HG02884 (cell line): ENCODE results near the gene CSF3.

Experiments
- ATAC-seq: cut with Tn5 transposase; IDR thresholded peaks from one replicate; pipeline ENCODE4 v1.9.1; 2021; ENCODE audit warnings: mild to moderate bottlenecking, moderate library complexity; ENCODE audit not compliant: unreplicated experiment

CSF3 gene

DNA sequence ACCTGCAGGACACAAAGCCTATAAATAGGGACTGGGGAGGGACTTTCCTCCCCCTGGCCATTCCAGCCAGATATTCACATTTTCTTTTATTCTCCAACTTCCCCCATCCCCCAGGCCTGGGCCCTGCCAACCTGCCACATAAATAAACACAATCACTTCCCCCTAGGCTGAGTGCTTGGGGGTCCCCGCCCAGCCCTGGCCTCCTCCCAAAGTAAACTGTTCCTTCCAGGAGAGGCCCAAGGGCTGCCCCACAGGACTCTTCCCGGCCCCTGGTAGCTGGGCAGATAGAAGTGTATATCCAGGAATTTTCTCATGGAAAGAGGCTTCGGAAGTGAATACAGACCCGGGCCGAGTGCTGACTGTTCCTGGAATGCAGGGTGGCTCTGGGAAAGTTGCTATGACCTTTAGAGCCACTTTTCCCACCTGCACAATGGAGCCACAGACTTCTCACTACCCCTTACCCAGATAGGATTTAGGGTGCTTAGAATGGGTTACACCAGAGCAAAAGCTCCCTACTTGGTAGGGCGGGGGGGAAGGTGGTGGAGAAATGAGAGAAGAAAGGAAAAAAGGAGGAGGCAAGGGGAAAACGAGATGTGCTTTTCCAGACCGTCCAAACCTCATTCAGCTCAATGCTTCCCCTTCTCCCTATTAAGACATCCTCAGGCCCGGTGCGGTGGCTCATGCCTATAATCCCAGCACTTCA, 8.5 kb downstream of the CSF3 start:
- no peak for ATAC-seq

DNA sequence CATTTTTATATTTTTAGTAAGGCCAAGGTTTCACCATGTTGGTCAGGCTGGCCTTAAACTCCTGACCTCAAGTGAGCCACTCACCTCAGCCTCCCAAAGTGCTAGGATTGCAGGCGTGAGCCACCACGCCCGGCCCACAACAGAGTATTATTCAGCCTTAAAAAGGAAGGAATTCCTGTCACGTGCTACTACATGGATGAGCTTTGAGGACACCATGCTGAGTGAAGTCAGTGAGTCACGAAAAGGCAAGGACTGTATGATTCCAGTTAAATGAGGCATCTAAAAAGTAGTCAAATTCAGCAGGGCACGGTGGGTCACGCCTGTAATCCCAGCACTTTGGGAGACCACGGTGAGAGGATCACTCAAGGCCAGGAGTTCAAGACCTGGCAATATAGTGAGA, 9.7 kb downstream of the CSF3 start:
- no peak for ATAC-seq

DNA sequence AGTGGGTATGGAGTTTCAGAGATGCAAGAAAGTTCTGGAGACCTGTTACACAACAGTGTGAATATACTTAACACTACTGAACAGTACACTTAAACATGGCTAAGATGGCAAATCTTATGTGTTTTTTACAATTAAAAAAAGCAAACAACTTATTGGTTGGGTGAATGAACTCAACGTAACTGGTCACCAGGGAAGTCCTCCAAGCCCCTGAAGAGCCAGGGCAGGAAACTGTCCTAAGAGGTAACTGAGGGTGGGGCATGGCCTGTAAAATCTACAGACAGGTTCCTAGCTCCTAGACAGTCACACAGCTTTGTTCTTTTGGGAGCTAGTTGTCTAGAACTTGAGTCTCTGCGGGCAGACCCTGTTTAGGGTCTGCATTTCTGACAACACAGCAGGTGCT, 10.3 kb downstream of the CSF3 start:
- no peak for ATAC-seq

DNA sequence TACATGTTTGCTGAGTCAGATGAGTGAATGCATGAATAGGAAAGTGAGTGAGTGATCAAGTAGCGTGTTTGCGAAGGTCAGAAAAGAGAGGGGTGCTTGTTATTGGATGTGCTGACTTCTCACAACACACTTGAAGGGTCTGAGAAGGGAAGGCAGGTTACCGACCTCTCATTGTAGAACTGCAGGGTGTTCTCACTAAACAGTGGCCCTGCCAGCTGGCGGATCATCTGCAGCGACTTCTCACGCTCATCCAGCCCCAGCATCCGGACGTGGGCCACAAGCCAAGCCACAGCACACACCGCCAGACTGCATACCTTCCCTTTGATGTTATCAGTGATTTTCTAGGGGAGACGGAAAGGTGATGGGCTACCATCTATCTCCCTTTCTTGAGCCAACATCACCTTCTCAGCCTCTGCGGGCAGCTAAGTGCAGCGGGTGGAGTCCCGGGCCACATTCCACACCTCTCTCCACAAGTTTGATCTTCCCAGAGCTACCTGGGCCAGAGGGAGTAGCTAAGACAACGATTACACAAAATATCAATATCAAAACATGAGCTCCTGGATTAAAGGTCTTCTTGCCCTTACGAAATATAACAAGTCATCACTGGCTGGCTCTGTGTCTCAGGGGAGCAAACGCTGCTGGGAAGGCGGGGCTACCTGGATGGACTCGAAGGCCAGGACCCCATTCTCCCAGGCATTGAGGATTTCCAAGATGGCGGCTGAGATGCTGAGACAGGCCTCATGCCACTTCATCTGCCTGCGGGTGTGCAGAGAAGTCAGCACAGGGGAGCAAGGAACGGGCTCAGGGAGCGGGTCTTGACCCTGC, 11.0 kb downstream of the CSF3 start:
- ATAC-seq = no peak

DNA sequence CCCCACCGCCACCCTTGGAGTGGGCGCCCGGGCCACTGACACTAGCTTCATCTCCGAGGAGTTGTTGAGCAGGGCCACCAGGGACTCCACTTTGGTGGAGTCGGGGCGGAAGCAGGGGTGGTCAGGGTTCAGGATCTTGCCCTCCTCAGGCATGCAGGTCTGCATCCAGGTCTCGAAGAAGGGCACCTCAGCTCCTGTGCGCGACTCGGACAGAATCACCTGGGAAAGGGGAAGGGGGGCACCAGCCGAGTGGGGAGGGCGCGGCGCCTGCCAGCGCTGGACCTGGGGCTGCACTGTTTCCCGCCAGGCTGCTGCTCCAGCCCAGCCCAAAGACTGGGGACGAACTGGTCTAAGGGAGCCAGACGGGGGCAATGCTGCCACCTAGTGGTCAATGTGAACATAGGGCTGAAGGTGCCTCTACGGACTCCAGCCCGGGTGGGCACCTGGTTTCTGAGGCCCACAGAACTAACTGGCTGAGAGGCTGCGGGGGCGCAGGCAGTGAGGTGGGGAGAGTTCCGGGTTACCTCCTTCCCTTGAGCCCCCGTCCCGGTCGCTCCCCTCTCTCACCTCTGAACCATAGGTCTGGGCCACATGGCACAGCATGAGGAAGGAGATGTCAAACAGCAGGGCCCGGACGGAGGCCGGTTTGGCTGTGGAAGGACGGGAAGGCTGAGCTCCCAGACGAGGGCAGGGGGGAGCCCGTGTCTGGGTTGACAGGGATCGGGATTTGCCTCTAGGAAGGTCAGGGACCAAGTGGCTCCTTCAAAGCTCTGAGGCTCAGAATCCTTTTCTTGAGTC, 11.8 kb downstream of the CSF3 start:
- no peak for ATAC-seq

DNA sequence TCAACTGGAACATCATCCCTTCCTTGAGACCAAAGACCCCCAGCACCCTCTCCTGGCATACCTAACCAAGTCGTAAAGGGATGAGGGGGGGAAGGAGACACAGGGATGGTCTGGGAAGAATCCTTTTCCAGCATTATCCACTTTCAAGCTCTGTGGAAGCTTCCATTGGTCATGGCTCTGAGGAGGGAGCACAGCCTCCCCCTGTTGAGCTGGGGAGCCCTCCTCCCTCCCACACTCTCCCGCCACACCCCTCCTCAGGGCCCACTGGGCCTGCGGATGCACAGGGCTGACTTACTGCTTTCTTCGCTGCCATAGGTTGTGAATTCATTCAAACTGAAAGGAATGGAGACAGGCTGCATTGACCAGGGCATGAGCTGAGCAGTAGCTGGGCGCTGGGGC, 12.4 kb downstream of the CSF3 start:
- no peak for ATAC-seq

DNA sequence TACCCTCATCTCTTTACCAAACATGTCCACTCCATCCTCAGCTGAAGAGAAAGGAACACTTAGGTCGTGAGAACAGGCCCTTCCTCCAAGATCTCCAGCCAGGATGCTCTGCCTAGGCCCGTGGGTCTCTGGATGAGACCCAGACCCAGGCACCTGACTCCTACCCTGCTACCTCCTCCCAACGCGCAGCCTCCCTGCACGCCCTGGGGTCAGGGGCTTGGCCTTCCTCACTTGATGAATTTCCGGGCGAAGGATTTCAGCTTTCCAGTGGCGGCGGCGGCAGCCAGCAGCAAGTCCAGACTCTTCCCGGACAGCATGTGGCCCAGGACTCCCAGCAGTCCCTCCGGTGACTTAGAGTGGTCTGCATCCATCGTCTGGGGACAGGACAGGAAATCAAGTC, 13.4 kb downstream of the CSF3 start:
- ATAC-seq = no peak

DNA sequence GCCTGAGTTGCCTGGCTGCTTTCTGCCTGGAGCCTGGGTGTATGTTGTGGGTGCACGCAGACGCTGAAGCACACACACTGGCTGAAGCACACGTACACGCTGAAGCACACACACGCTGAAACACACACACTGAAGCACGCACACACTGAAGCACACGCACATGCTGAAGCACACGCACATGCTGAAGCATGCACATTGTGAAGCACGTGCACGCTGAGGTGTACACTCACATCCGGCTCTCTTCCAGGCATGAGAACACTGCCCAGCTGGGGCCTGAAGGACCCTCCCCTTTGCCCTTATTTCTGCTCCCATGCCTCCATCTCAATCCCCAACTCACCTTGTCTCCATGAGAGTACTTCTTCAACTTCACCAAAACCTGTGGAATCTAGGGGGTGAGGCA, 16.5 kb downstream of the CSF3 start:
- no peak for ATAC-seq

DNA sequence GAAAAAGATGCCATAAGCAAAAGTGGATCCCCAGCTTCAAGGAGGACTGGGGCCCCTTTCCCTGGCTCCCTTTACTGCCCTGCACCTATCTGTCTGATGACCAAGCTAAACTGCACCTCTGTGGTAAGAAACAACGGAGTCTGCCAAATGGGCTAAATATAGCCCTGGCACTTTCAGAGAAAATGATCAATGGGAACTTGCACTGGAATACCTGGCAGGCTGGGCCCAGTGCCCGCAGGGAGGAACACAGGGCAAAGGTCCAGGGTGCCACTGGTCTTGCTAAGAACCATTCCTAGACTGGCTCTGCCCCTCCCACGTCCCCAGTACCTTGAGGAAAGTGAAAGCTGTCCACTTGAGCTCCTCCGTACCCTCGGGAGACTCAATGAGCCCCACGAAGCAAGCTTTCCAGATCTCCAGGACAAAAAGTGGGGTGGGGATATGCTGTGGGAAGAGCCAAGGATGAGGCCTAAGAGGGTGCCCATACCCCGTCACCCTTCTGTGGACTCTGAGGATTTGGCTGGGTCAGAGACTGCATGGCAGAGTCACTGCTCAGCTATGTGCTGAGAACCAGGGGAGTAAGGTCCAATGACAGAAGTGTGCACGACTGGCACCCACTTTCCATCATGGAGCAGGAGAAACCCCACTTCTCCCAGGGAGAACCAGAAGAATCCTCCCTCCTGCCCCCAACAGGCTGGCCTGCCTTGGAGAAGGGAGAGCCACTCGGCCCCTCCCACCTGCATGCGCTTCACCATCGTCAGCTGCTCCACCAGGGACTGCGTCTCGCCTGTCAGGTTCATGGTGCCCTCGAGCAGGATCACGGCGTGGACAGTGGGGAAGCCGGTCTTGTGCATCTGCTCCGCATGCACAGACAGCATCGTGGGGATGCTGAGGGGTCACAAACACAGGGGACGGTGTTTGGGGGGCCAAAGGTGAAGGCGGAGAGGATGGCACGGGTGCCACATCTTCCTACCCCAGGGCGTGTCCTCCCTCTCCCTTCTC, 17.4 kb downstream of the CSF3 start:
- no peak for ATAC-seq

DNA sequence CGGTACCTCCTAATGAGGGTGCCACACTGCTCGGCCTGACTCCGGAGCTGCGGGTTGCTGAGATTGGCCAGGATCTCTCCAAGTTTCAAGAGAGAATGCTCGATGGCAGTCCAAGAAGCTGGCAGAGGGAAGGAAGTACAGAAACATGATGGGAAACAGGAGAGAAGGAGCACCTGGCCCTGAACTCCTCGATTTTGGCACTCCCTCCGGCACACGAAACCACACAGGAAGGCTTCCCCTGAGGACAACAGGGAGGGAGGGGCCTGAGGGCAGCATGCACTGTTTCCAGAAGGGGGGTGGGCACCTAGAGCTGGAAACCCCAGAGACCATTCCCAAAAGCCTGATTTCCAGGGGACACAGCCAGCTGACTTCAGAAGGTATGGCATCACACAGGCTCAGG, 18.1 kb downstream of the CSF3 start:
- ATAC-seq = no peak

DNA sequence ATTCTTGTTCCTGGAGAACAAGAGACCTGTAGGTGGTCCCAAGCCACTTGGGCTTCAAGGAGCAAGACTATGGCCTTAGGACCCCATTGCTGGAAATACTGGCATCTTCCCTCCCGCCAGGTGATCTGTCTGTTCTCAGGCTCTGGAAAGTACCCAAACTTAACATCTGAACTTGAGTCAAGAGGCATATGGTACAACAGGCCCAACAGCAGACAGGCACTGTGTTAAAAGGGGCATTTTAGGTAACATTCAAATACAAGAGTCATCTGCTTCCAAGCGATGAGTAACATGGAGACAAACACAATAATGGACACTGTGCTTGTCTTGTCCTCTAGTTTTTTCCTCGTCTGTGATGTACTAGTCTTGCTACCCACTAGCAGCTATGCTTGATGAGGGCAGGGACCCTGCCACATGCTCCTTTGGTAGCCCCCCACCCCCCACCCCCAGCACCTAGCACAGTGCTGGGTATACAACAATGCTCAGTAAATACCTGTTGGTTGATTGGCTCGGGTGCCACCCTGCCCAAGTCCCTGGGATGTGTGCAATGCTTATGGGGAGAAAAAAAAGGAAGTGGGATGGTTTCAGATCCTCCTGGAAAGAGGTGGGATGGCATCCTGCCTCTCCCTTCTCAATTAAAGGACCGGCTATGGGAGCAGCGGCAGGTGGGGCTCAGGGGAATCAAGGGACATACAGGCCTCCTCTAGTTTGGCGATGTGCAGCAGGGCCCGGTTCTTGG, 19.4 kb downstream of the CSF3 start:
- ATAC-seq = no peak

DNA sequence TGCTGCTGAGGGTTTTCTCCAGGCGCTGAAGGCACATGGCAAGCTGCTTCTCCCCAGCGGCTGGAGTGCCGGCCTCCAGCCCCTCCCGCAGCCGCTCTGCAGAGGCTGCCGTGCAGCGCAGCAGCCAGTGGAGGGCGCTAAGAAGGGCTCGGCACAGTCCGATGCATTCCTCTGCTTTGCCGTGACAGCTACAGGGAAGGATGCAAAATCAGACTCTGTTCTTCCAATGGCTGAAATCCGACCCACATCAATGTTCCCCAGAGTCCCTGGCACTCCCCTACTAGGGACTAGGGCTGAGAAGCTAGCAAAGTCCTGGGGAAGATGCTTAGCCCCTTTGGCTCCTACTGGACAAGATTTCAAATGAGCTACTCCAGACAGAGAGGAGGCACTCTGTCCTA, 19.9 kb downstream of the CSF3 start:
- ATAC-seq = no peak

DNA sequence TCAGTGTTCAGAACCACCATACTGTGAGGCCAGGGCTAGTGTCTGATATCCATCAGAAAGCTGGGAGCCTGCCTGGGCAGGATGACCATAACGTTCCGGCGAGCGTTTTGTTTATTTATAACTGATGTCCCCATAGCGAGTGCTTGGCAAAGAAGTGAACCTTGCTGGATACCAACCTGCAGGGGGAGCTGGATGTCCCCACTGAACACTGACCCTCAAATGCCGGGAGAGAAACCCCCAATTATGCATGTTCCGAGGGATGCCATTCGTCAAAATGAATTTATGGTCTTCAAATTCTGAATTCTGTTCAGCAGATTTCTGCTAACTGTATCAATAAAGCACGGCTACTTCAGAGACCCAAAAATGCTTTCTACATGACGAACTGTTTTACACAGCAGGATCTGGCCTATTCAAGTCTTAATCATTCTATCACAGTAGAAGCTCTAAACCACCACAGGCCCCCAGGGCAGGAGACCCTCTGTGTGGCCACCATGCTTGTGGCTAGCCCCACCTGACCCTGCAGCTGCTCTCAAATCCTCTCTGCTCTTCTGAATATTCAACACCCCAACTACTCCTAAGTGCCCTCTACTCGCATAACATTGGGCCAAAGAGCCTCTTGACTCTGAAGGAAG, 23.8 kb downstream of the CSF3 start:
- ATAC-seq = no peak

DNA sequence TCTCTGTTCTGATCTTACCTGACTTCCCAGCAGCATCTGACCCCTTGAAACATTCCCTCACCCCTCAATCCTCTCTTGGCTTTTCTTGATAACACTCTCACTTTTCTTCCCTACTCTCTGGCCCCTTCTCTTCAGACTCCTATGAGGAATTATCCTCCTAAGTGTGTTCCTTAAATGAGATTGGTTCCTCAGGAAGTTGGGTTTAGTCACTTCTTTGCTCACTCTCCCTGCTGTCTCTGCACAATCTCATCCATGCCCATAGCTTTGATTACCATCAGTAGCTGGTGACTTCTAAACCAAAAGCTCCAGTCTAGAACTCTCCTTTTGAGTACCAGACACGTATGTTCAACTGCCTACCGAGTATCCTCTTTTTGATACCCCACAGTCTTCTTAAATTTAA, 26.0 kb downstream of the CSF3 start:
- no peak for ATAC-seq

DNA sequence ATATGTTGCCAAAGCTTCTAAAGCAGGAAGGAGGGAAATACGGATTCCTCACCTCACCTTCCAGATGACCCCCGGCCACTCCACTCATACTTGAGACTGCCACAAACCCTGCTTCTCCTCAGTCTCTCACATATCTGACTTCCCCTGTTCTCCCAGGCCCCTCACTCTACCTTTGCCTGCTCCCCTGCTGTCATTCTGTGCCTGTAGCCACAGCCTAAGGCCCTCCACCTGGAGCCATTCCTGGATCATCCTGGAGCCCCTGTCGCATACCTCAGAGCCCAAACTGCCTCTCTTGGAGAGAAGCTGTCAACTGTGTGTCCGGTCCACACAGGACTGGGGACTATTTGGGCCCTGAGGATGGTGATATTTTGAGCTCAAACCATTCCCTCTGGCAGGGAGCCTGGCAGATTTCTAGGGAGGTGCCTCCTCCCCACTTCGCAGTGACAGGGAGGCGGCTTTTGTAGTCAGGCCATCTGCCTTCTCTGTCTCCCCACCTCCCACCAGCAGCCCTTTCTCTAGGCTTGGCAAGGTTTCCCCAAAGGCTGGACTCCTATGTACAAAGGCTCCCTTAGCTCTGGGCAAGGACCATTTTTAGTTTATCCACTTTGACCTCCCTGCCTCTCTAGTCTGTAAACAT, 41.3 kb downstream of the CSF3 start:
- no peak for ATAC-seq

DNA sequence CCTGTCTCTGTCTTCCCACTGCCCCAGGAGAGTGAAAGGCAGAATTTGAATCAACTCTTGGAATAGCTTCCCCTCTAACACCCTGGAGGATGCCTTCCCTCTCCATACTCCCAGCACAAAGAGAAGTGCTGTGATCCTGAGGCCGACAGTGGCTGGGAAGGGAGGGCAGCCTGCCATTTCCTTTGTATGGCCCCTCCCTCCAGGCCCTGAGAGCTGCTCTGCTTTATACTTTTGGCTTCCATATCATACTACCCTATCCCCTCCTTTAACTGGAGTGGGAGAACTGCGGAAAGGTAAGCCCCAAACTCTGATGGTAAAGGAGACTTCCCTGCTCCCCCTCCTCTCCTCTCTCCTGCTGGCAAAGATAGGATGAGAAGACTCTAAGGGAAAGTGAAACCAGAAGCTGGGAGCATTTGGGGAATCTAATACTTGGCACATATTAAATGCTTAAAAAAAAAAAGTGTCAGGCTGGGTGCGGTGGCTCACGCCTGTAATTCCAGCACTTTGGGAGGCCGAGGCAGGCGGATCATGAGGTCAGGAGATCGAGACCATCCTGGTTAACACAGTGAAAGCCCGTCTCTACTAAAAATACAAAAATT, 43.0 kb downstream of the CSF3 start:
- no peak for ATAC-seq

DNA sequence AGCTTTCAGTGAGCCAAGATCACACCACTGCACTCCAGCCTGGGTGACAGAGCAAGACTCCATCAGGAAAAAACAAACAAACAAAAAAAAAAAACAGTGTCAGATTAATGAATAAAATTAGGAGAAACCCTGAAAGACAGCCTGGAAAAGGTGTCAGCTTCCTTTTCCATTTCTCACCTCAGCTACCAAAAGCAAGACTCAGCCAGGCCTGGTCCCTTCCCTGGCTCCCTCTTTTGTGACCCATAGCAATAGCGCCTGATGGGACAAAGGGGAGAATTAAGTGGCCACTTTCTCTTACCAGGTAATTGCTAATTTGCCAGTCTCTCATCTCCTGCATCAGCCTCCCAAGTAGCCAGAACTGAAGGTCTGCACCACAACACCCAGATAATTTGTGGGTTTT, 43.6 kb downstream of the CSF3 start:
- no peak for ATAC-seq

DNA sequence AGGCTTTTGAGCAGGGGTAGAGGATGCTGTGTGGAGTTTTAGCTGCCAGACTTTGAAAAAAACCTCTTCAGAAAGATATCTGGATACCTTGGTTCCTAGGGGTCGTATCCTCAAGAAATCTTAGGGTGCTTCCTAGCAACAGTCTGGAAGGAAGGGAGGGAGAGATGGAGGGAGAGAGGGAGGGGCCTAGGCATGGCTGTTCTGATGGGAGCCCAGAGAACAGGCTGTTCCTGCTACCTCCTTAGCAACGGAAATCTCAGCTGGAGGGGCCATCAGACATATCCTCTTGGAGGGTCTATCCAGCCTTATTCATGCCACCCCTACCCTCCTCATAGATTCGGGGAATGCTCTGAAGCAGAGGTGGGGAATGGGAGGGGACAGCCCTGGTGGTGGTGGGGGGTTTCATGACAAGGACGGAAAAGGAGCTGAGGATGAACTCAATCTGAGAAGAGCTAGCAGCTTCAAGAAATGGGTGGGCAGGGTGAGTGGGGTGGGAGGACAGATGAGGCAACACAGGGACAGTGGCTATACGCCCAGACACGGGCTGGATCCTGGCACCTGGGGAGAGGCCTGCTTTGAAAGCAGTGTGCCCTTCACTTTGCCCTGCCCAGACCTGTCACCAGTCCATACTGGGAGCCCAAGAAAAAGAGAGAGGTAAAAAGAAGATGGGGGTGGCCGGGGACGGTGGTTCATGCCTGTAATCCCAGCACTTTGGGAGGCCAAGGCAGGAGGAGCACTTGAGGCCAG, 44.7 kb downstream of the CSF3 start:
- ATAC-seq = no peak
